ENCODE measurements around the gene ZNF266. TPM values are rescaled to one million over a fixed set of nuclear protein-coding genes. Genes with fewer than 3 reads are reported as not detected.
A peak's percentile ranks its signal among the peaks of the same experiment; 100 is the strongest.

Gene ZNF266
- polyA plus RNA-seq, 3 donors = 5.1 to 33.3 (median 8.5) TPM

- no peaks in the 10 kb centered on the region for H3K27me3 ChIP-seq (ENCODE audit: control insufficient read depth in 2 of 2, insufficient read depth in 2 of 2, low read length in 2 of 2)
- no peak overlapping the region for H3K4me2 ChIP-seq (replicated peaks; ENCODE audit: extremely low read depth, low read length, poor library complexity, severe bottlenecking)
- H3K4me3 Mint-ChIP-seq = no peak overlapping the region
- H3K36me3 Mint-ChIP-seq = peaks cover 0 to 3% of the 10 kb centered on the region in 2 donors
- no peak overlapping the region for H3K4me3 ChIP-seq (replicated peaks in 1 of 3; ENCODE audit: low read depth in 2 of 3, low read length in 3 of 3)
- H3K4me1 ChIP-seq (ENCODE audit: control insufficient read depth in 1 of 2, insufficient read depth in 2 of 2, low read length in 2 of 2) = no peaks in the 10 kb centered on the region
- H4K20me1 ChIP-seq (ENCODE audit: insufficient read depth, low read length) = no peaks in the 10 kb centered on the region
- no peak overlapping the region for H3K27ac Mint-ChIP-seq
- H3K79me2 ChIP-seq (ENCODE audit: insufficient read depth, low read length) = no peaks in the 10 kb centered on the region
- H3K36me3 ChIP-seq (replicated peaks in 1 of 2; ENCODE audit: control insufficient read depth in 1 of 2, insufficient read depth in 2 of 2, low read length in 2 of 2) = no peaks in the 10 kb centered on the region
- H3K9me3 ChIP-seq (replicated peaks in 1 of 2; ENCODE audit: control insufficient read depth in 1 of 2, insufficient read depth in 1 of 2, low read length in 2 of 2) = peaks cover 24 to 66% of the 10 kb centered on the region in 2 donors
- H3K9ac ChIP-seq (ENCODE audit: insufficient read depth, low read length, poor library complexity, severe bottlenecking) = no peak overlapping the region
- intact Hi-C loops (cut with micrococcal nuclease) = no loop called here
- H3K4me1 Mint-ChIP-seq = no peaks in the 10 kb centered on the region
- H2AFZ ChIP-seq (ENCODE audit: insufficient read depth, low read depth, low read length, poor library complexity, severe bottlenecking) = no peak overlapping the region
- no peak for DNase-seq
- peaks cover 21 to 63% (median 49%) of the 10 kb centered on the region in 7 donors for H3K9me3 Mint-ChIP-seq
- no peak for TF ChIP-seq CTCF (IDR thresholded peaks at IDR 0.05)
- H3K27ac ChIP-seq (ENCODE audit: low read depth in 1 of 2, low read length in 2 of 2) = no peak overlapping the region
- H3K27me3 Mint-ChIP-seq (ENCODE audit: low read depth in 3 of 3) = no peaks in the 10 kb centered on the region
- WGBS (ENCODE audit: insufficient coverage) = 100% methylated on average over 1 of the region's 6 CpGs
These were observed 64.4 kb downstream of the ZNF266 start for GRCh38 chr19:9370738-9371619.

GRCh38 chr19:9362905-9363304 is 72.5 kb downstream of the ZNF266 start, which contains the start of gene ZNF177:
Gene ZNF177 (plus strand): TSS chr19:9363013. CDS start chr19:9378312, 15,299 bp downstream.
- H3K4me2 ChIP-seq (replicated peaks; ENCODE audit: extremely low read depth, low read length, poor library complexity, severe bottlenecking) = peak within 1 kb of the TSS; percentile 62
- H3K4me3 Mint-ChIP-seq = peak within 1 kb of the TSS; percentile 39 to 71
- H3K4me1 Mint-ChIP-seq = peaks cover 9% of the 10 kb centered on the region
- peak within 1 kb of the TSS; percentile 13 to 64 (median 14) for H3K4me3 ChIP-seq (replicated peaks in 1 of 3; ENCODE audit: low read depth in 2 of 3, low read length in 3 of 3)
- peaks cover 4 to 10% (median 7%) of the 10 kb centered on the region in 3 donors for H3K27me3 Mint-ChIP-seq (ENCODE audit: low read depth in 3 of 3)
- no peaks in the 10 kb centered on the region for H4K20me1 ChIP-seq (ENCODE audit: insufficient read depth, low read length)
- 3% methylated on average over 26 of the region's 28 CpGs for WGBS (ENCODE audit: insufficient coverage)
- no peak for DNase-seq
- no peak within 1 kb of the TSS for H2AFZ ChIP-seq (ENCODE audit: insufficient read depth, low read depth, low read length, poor library complexity, severe bottlenecking)
- no peaks in the 10 kb centered on the region for H3K79me2 ChIP-seq (ENCODE audit: insufficient read depth, low read length)
- H3K9me3 Mint-ChIP-seq = peaks cover 38 to 89% (median 82%) of the 10 kb centered on the region in 7 donors
- no peak within 1 kb of the TSS for H3K27ac Mint-ChIP-seq
- peaks cover 2 to 11% of the 10 kb centered on the region in 2 donors for H3K27me3 ChIP-seq (ENCODE audit: control insufficient read depth in 2 of 2, insufficient read depth in 2 of 2, low read length in 2 of 2)
- no peak within 1 kb of the TSS for H3K27ac ChIP-seq (ENCODE audit: low read depth in 1 of 2, low read length in 2 of 2)
- peaks cover 0 to 3% of the 10 kb centered on the region in 2 donors for H3K36me3 Mint-ChIP-seq
- H3K9me3 ChIP-seq (replicated peaks in 1 of 2; ENCODE audit: control insufficient read depth in 1 of 2, insufficient read depth in 1 of 2, low read length in 2 of 2) = peaks cover 67 to 71% of the 10 kb centered on the region in 2 donors
- intact Hi-C loops (cut with micrococcal nuclease) = no loop called here
- no peaks in the 10 kb centered on the region for H3K36me3 ChIP-seq (replicated peaks in 1 of 2; ENCODE audit: control insufficient read depth in 1 of 2, insufficient read depth in 2 of 2, low read length in 2 of 2)
- no peak for TF ChIP-seq CTCF (IDR thresholded peaks at IDR 0.05)
- H3K9ac ChIP-seq (ENCODE audit: insufficient read depth, low read length, poor library complexity, severe bottlenecking) = no peak within 1 kb of the TSS
- H3K4me1 ChIP-seq (ENCODE audit: control insufficient read depth in 1 of 2, insufficient read depth in 2 of 2, low read length in 2 of 2) = peaks cover 5 to 10% of the 10 kb centered on the region in 2 donors

Other genes with a start within 250 kb of the ZNF266 start
- gene OR7D4, start 216.0 kb downstream of the ZNF266 start, polyA plus RNA-seq = not detected
- gene OR7E24, start 184.6 kb downstream of the ZNF266 start, polyA plus RNA-seq = not detected
- gene ZNF699, start 125.7 kb downstream of the ZNF266 start, polyA plus RNA-seq = 10 to 100 TPM in 1 of 3 donors, 1 to 10 TPM in 2; 3.4 to 18.5 (median 5.6) TPM
- gene ZNF559, start 111.4 kb downstream of the ZNF266 start, polyA plus RNA-seq = 10 to 100 TPM in 1 of 3 donors, 1 to 10 TPM in 2; 9.0 to 16.0 (median 9.1) TPM
- under 1 TPM in 2 of 3 donors, not detected in 1; 0.22 to 0.51 TPM for gene ZNF177, start 72.6 kb downstream of the ZNF266 start, polyA plus RNA-seq
- gene ZNF560, start 63.0 kb upstream of the ZNF266 start, polyA plus RNA-seq = not detected
- gene ZNF426, start 103.1 kb upstream of the ZNF266 start, polyA plus RNA-seq = 1 to 10 TPM; 1.7 to 6.4 (median 4.1) TPM
- gene ZNF121, start 148.9 kb upstream of the ZNF266 start, polyA plus RNA-seq = 1 to 10 TPM; 1.5 to 7.2 (median 3.8) TPM
- gene ZNF561, start 185.7 kb upstream of the ZNF266 start, polyA plus RNA-seq = 10 to 100 TPM; 11.0 to 14.3 (median 12.5) TPM
- gene ZNF562, start 239.5 kb upstream of the ZNF266 start, polyA plus RNA-seq = 1 to 10 TPM; 3.3 to 7.9 (median 5.1) TPM

All from CD14-positive monocyte (primary cell).